PC-3 (cell line): ENCODE results near the gene CELF5.

Experiments
- CTCF ChIP-seq: fragments of 300-600 bp; sonication (generic); conservative IDR thresholded peaks from 2 replicates; pipeline ENCODE4 v1.5.1; 2017; ENCODE audit warnings: antibody characterized with exemption, low read depth, mild to moderate bottlenecking, low read length
- EZH2 ChIP-seq: fragments of 300-600 bp; sonication (generic); IDR thresholded peaks from one replicate; pipeline ENCODE4 v1.6.1; 2017; ENCODE audit warnings: antibody characterized with exemption, mild to moderate bottlenecking, low read length; ENCODE audit not compliant: unreplicated experiment
- EZH2phosphoT487 ChIP-seq: fragments of 300-600 bp; sonication (generic); IDR thresholded peaks from 2 replicates; pipeline ENCODE4 v1.6.1; 2018; ENCODE audit warnings: mild to moderate bottlenecking, antibody characterized with exemption, low read length, borderline replicate concordance

- TF ChIP-seq CTCF (no peak), EZH2 (no peak), EZH2phosphoT487 (no peak)
Observed at GRCh38 chr19:3187662-3188511, 36.6 kb upstream of the CELF5 start.
